ENCODE data around the gene TMEM178A.

Gene TMEM178A

DNA sequence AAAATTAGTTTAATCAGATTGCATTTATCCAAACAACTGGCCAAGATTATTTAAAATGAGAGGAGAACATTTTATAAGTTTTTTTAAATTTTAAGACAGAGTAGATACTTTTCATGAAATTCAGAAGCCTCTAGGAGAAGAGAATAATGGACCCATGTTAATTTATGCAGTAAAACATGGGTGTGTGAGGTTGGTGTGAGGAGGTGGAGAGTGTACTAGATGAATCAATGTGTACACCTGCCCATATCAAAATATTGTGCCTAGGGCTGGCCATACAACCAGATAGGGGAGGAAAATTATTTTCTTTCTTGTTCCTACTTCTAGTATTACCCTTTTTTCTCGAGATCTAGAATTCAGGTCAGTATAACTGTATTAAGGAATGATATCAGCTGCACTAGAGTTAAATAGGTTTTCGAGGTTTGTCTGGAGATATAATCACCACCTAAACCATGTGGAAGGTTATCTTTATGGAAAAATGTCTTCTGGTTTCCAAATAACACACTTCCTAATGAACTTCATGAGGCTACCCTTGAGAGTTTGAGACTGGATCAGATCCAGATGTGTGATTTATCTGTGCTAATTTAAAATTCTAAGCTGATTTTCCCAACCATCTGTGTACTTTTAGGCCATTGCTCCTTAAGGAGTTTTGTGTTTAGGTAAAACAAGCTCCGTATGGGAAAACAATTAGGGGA, 37.6 kb downstream of the TMEM178A start:
- Histone ChIP-seq H3K36me3 (ENCODE audit: control insufficient read depth, low read length) (no peaks in the 10 kb centered on the region), H3K4me3 (ENCODE audit: low read length) (no peak overlapping the region)
- no peak for TF ChIP-seq EZH2phosphoT487 (IDR thresholded peaks at IDR 0.05; ENCODE audit: borderline replicate concordance, low read length)
- TF ChIP-seq, protein P1, sequence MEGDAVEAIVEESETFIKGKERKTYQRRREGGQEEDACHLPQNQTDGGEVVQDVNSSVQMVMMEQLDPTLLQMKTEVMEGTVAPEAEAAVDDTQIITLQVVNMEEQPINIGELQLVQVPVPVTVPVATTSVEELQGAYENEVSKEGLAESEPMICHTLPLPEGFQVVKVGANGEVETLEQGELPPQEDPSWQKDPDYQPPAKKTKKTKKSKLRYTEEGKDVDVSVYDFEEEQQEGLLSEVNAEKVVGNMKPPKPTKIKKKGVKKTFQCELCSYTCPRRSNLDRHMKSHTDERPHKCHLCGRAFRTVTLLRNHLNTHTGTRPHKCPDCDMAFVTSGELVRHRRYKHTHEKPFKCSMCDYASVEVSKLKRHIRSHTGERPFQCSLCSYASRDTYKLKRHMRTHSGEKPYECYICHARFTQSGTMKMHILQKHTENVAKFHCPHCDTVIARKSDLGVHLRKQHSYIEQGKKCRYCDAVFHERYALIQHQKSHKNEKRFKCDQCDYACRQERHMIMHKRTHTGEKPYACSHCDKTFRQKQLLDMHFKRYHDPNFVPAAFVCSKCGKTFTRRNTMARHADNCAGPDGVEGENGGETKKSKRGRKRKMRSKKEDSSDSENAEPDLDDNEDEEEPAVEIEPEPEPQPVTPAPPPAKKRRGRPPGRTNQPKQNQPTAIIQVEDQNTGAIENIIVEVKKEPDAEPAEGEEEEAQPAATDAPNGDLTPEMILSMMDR (IDR thresholded peaks at IDR 0.05; ENCODE audit: low read depth, low read length, poor library complexity, severe bottlenecking), result no peak

DNA sequence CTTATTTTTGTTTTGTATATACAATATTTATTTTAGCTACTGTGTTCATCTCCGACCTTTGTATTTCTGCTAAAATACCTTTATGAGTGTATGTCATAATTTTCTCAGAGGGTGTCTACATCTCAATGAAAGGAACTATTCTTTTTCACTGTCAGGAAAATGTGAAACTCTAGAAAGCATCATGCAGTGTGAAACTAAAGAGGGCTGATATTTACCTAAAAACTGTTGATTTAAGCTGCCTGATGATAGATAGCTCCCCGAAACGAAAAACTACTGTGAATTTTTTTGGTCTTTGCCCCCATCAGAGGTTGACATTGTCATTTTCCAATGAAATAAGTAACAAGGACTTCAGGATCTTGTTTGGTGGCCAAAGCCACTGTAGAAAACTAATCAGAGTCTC, 38.8 kb downstream of the TMEM178A start:
- 0 out of 2 replicates have a peak, but pooled peaks cover 4% of the 10 kb centered on the region for H3K27me3 ChIP-seq (ENCODE audit: control insufficient read depth, low read length)
- no peak overlapping the region for H3K27ac ChIP-seq (ENCODE audit: low read depth, low read length)
- no peaks in the 10 kb centered on the region for H3K9me2 ChIP-seq (replicated peaks; ENCODE audit: control insufficient read depth, low read length)
- H3K9me3 ChIP-seq (ENCODE audit: control insufficient read depth, insufficient read depth, low read length), result peaks cover 5% of the 10 kb centered on the region; the same call in 1 of the 2 replicates
- H3K36me3 ChIP-seq (ENCODE audit: control insufficient read depth, low read length), result no peaks in the 10 kb centered on the region
- no peak overlapping the region for H3K4me2 ChIP-seq (ENCODE audit: low read length)
- no peaks in the 10 kb centered on the region for H3F3A ChIP-seq (ENCODE audit: control insufficient read depth, insufficient read depth)
- no peak overlapping the region for H3K4me3 ChIP-seq (ENCODE audit: low read length)
- H4K20me1 ChIP-seq (ENCODE audit: control insufficient read depth, insufficient read depth, low read depth, low read length), result no peaks in the 10 kb centered on the region
- H3K79me2 ChIP-seq (ENCODE audit: control insufficient read depth, low read length), result no peaks in the 10 kb centered on the region
- TF ChIP-seq EZH2phosphoT487 (IDR thresholded peaks at IDR 0.05; ENCODE audit: borderline replicate concordance, low read length), result no peak
- no peaks in the 10 kb centered on the region for H3K4me1 ChIP-seq (ENCODE audit: control insufficient read depth, low read length)

More for the DNA sequence above, 37.6 kb downstream of the TMEM178A start:
- H3K4me2 ChIP-seq (ENCODE audit: low read length), result no peak overlapping the region
- no peaks in the 10 kb centered on the region for H3K79me2 ChIP-seq (ENCODE audit: control insufficient read depth, low read length)
- no peaks in the 10 kb centered on the region for H3F3A ChIP-seq (ENCODE audit: control insufficient read depth, insufficient read depth)
- no peaks in the 10 kb centered on the region for H3K4me1 ChIP-seq (ENCODE audit: control insufficient read depth, low read length)
- 0 out of 2 replicates have a peak, but pooled peaks cover 4% of the 10 kb centered on the region for H3K27me3 ChIP-seq (ENCODE audit: control insufficient read depth, low read length)
- H3K27ac ChIP-seq (ENCODE audit: low read depth, low read length), result no peak overlapping the region
- no peaks in the 10 kb centered on the region for H4K20me1 ChIP-seq (ENCODE audit: control insufficient read depth, insufficient read depth, low read depth, low read length)
- H3K9me3 ChIP-seq (ENCODE audit: control insufficient read depth, insufficient read depth, low read length), result peaks cover 5% of the 10 kb centered on the region; the same call in 1 of the 2 replicates
- no peaks in the 10 kb centered on the region for H3K9me2 ChIP-seq (replicated peaks; ENCODE audit: control insufficient read depth, low read length)

GRCh38 chr2:39705638-39706037, 39.9 kb downstream of the TMEM178A start:
- no peak for TF ChIP-seq EZH2phosphoT487 (IDR thresholded peaks at IDR 0.05; ENCODE audit: borderline replicate concordance, low read length)
- TF ChIP-seq, protein P1 (IDR thresholded peaks at IDR 0.05; ENCODE audit: low read depth, low read length, poor library complexity, severe bottlenecking), result no peak
- no peaks in the 10 kb centered on the region for H3K36me3 ChIP-seq (ENCODE audit: control insufficient read depth, low read length)
- H3K4me1 ChIP-seq (ENCODE audit: control insufficient read depth, low read length), result no peaks in the 10 kb centered on the region
- H4K20me1 ChIP-seq (ENCODE audit: control insufficient read depth, insufficient read depth, low read depth, low read length), result no peaks in the 10 kb centered on the region
- no peak overlapping the region for H3K4me3 ChIP-seq (ENCODE audit: low read length)
- H3F3A ChIP-seq (ENCODE audit: control insufficient read depth, insufficient read depth), result no peaks in the 10 kb centered on the region
- H3K27me3 ChIP-seq (ENCODE audit: control insufficient read depth, low read length), result 0 out of 2 replicates have a peak, but pooled peaks cover 4% of the 10 kb centered on the region
- no peaks in the 10 kb centered on the region for H3K79me2 ChIP-seq (ENCODE audit: control insufficient read depth, low read length)
- peaks cover 5% of the 10 kb centered on the region; the same call in 1 of the 2 replicates for H3K9me3 ChIP-seq (ENCODE audit: control insufficient read depth, insufficient read depth, low read length)
- H3K4me2 ChIP-seq (ENCODE audit: low read length), result no peak overlapping the region
- H3K27ac ChIP-seq (ENCODE audit: low read depth, low read length), result no peak overlapping the region
- no peaks in the 10 kb centered on the region for H3K9me2 ChIP-seq (replicated peaks; ENCODE audit: control insufficient read depth, low read length)

DNA sequence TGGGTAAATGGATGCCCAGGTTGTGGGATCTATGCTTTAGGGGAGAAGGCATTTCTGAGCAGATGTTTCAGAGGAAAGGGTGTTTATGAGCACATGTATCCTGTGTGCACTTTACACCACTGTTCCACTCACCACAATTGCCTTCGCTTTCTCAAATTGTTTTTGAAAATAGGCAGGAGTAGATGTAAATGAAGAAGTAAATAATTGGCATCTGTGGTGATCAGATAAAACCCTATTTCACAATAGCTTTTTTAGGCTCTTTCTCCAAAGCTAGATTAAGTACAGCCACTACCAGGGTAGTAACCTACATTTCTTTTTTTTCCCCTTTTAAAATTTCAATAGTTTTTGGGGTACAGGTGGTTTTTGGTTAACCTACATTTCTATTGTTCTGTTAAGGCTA, 40.6 kb downstream of the TMEM178A start:
- no peak for TF ChIP-seq EZH2phosphoT487 (IDR thresholded peaks at IDR 0.05; ENCODE audit: borderline replicate concordance, low read length)
- TF ChIP-seq, protein P1 (IDR thresholded peaks at IDR 0.05; ENCODE audit: low read depth, low read length, poor library complexity, severe bottlenecking), result no peak
- H3K9me3 ChIP-seq (ENCODE audit: control insufficient read depth, insufficient read depth, low read length), result peaks cover 2% of the 10 kb centered on the region; the same call in 1 of the 2 replicates
- H4K20me1 ChIP-seq (ENCODE audit: control insufficient read depth, insufficient read depth, low read depth, low read length), result no peaks in the 10 kb centered on the region
- no peak overlapping the region for H3K27ac ChIP-seq (ENCODE audit: low read depth, low read length)
- no peak overlapping the region for H3K4me2 ChIP-seq (ENCODE audit: low read length)
- H3K36me3 ChIP-seq (ENCODE audit: control insufficient read depth, low read length), result no peaks in the 10 kb centered on the region
- no peaks in the 10 kb centered on the region for H3K79me2 ChIP-seq (ENCODE audit: control insufficient read depth, low read length)
- 0 out of 2 replicates have a peak, but pooled peaks cover 4% of the 10 kb centered on the region for H3K27me3 ChIP-seq (ENCODE audit: control insufficient read depth, low read length)
- no peaks in the 10 kb centered on the region for H3F3A ChIP-seq (ENCODE audit: control insufficient read depth, insufficient read depth)
- H3K4me1 ChIP-seq (ENCODE audit: control insufficient read depth, low read length), result no peaks in the 10 kb centered on the region
- H3K4me3 ChIP-seq (ENCODE audit: low read length), result no peak overlapping the region
- no peaks in the 10 kb centered on the region for H3K9me2 ChIP-seq (replicated peaks; ENCODE audit: control insufficient read depth, low read length)
